GM12891 (cell line): Measurements from ENCODE around the gene ZNF800.

Experiments
- POLR2A ChIP-seq: IDR thresholded peaks from 2 replicates; pipeline ENCODE4 v1.6.1; 2011; ENCODE audit warnings: low read depth, low read length, control low read depth
- POLR2AphosphoS5 ChIP-seq: IDR thresholded peaks from 2 replicates; pipeline ENCODE4 v1.6.1; 2011; ENCODE audit warnings: low read depth, low read length, control low read depth
- SPI1 ChIP-seq: IDR thresholded peaks from 2 replicates; pipeline ENCODE4 v1.6.1; 2011; ENCODE audit warnings: low read depth, low read length, control low read depth
- TAF1 ChIP-seq: IDR thresholded peaks from 2 replicates; pipeline ENCODE4 v1.6.1; 2011; ENCODE audit warnings: low read depth, low read length, control low read depth

DNA sequence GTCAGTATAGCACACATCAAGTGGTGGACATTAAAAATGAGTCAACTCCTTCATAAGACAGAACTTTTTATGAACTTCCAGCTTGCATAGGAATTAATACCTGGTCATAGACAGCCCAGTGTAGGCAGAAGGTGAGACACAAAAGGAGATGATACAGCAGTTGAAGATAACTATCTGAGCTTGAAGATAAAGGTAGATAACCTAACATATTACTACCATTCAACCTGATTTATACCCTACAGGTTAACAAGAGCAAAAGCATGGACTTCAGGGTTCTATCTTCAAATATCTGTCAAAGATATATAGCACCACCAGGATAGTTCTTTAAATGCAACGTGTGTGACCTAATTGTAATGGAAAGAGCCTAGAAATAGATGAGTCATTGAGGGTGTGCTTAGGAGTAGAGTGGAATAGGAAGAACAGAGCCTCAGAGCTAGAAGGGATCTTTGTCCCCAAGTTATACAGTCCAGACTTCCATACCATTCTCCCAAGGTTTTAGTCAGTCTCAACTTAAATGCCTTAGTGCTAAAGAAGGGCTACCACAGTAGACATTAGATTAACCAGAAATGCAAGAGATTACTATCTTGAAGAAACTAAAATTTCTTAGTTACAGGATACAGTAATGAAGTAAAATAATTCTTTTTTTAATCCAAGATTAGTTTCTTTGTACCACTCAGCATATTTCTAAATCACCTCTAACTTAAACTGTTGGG, 9.2 kb downstream of the ZNF800 start:
- TF ChIP-seq POLR2A (no peak), POLR2AphosphoS5 (no peak), TAF1 (no peak), SPI1 (no peak)
